ENCODE data around the gene LRMDA. TPM values are rescaled to one million over a fixed set of nuclear protein-coding genes. Genes with fewer than 3 reads are reported as not detected.
A peak's percentile ranks its signal among the peaks of the same experiment; 100 is the strongest.

Gene LRMDA
- total RNA-seq, 1 experiment from 2014 or later: 1.2 TPM

DNA sequence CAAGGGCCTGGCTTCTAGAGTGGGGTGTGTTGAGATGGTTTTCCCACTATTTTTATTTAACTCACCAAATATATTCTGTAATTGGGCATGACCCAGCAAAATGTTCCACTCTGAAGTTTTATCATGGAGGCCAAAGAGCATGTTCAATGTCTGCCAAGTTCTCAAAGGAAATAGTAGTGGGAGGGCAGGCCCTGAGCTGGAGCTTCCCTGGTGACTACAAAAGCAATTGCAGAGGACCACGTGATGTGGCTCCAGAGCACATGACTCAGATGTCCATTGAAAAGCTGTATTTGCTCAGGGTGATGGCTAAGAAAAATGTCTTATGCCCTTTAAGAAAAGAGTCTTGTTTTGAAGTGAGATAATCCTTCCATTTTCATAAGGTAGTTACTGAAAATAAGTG lies 1024.8 kb downstream of the LRMDA start:
- no peaks in the 10 kb centered on the region for H3K9me2 ChIP-seq (replicated peaks; ENCODE audit: low read length)
- ChIA-PET POLR2A (ENCODE audit: unreplicated experiment) (interaction anchor here (0.7 kb wide), 1 partner anchor 12 kb away, joined by 3 read pairs; no protein-coding TSS in a partner anchor), CTCF (no interaction called here)
- H3K27ac ChIP-seq (ENCODE audit: low read length): no peak overlapping the region
- peak; percentile 57; the same call in 1 of the 2 replicates for ATAC-seq
- no peaks in the 10 kb centered on the region for H3K36me3 ChIP-seq (ENCODE audit: low read depth, low read length)
- TF ChIP-seq, protein P1, sequence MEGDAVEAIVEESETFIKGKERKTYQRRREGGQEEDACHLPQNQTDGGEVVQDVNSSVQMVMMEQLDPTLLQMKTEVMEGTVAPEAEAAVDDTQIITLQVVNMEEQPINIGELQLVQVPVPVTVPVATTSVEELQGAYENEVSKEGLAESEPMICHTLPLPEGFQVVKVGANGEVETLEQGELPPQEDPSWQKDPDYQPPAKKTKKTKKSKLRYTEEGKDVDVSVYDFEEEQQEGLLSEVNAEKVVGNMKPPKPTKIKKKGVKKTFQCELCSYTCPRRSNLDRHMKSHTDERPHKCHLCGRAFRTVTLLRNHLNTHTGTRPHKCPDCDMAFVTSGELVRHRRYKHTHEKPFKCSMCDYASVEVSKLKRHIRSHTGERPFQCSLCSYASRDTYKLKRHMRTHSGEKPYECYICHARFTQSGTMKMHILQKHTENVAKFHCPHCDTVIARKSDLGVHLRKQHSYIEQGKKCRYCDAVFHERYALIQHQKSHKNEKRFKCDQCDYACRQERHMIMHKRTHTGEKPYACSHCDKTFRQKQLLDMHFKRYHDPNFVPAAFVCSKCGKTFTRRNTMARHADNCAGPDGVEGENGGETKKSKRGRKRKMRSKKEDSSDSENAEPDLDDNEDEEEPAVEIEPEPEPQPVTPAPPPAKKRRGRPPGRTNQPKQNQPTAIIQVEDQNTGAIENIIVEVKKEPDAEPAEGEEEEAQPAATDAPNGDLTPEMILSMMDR (conservative IDR thresholded peaks at IDR 0.05; ENCODE audit: low read depth, low read length): no peak
- TF ChIP-seq EZH2 (IDR thresholded peaks at IDR 0.05; ENCODE audit: low read length, unreplicated experiment) (no peak), EZH2phosphoT487 (IDR thresholded peaks at IDR 0.05; ENCODE audit: borderline replicate concordance, low read length) (no peak)
- 0 out of 2 replicates have a peak overlapping the region, but pooled peaks have one; percentile 2 for H2AFZ ChIP-seq (ENCODE audit: low read length)
- no peaks in the 10 kb centered on the region for H3K4me1 ChIP-seq (ENCODE audit: insufficient read depth, low read length)
- H3K9ac ChIP-seq (ENCODE audit: low read length): no peak overlapping the region
- H3K27me3 ChIP-seq (ENCODE audit: low read length): peaks cover 48% of the 10 kb centered on the region
- no peaks in the 10 kb centered on the region for H3K9me3 ChIP-seq (ENCODE audit: low read length)
- H3F3A ChIP-seq (ENCODE audit: low read length, unreplicated experiment): no peaks in the 10 kb centered on the region
- no peaks in the 10 kb centered on the region for H4K20me1 ChIP-seq (ENCODE audit: low read length)
- peak; percentile 69 for DNase-seq
- H3K4me2 ChIP-seq (ENCODE audit: low read length): no peak overlapping the region
- intact Hi-C loops (cut with micrococcal nuclease): no loop called here
- H3K79me2 ChIP-seq (ENCODE audit: low read length): no peaks in the 10 kb centered on the region
- BruUV-seq (replicated peaks): no TSS peak
- no peak overlapping the region for H3K4me3 ChIP-seq (ENCODE audit: low read length)

GRCh38 chr10:76459016-76459730 lies 1027.7 kb downstream of the LRMDA start:
- Histone ChIP-seq H3K9me3 (ENCODE audit: low read length) (no peaks in the 10 kb centered on the region), H3K9ac (ENCODE audit: low read length) (no peak overlapping the region), H3K36me3 (ENCODE audit: low read depth, low read length) (no peaks in the 10 kb centered on the region), H3K27me3 (ENCODE audit: low read length) (peaks cover 55% of the 10 kb centered on the region), H4K20me1 (ENCODE audit: low read length) (no peaks in the 10 kb centered on the region), H3F3A (ENCODE audit: low read length, unreplicated experiment) (no peaks in the 10 kb centered on the region), H3K79me2 (ENCODE audit: low read length) (no peaks in the 10 kb centered on the region), H3K4me2 (ENCODE audit: low read length) (no peak overlapping the region), H2AFZ (ENCODE audit: low read length) (no peak overlapping the region), H3K4me3 (ENCODE audit: low read length) (no peak overlapping the region), H3K9me2 (replicated peaks; ENCODE audit: low read length) (no peaks in the 10 kb centered on the region), H3K27ac (ENCODE audit: low read length) (no peak overlapping the region), H3K4me1 (ENCODE audit: insufficient read depth, low read length) (no peaks in the 10 kb centered on the region)
- ChIA-PET POLR2A (ENCODE audit: unreplicated experiment) (no interaction called here), CTCF (no interaction called here)
- intact Hi-C loops (cut with micrococcal nuclease): no loop called here
- TF ChIP-seq, protein P1 (conservative IDR thresholded peaks at IDR 0.05; ENCODE audit: low read depth, low read length): no peak
- no peak for TF ChIP-seq EZH2phosphoT487 (IDR thresholded peaks at IDR 0.05; ENCODE audit: borderline replicate concordance, low read length)
- no peak for ATAC-seq
- no TSS peak for BruUV-seq (replicated peaks)
- no peak for DNase-seq

DNA sequence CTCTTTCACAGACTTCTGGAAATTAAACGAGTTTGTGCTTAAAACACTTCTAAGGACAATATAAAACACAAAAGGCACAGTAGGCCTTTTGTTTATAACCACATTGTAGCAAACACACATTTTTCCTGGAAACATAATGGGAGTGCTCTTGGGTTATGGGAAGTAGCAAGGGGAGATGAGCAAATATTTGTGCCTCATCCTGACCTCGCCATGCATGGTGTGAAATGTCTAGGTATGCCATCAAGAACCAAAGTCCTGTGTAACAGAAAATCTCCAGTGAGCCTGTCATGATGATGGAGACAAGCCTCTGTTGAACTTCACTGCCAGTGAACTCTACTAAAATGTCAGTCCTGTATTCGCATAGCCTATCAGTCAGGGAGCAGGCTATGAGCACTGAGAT lies 1029.6 kb downstream of the LRMDA start:
- no TSS peak for BruUV-seq (replicated peaks)
- Histone ChIP-seq H3K27me3 (ENCODE audit: low read length) (peaks cover 73% of the 10 kb centered on the region), H3K4me1 (ENCODE audit: insufficient read depth, low read length) (no peaks in the 10 kb centered on the region), H3K9me3 (ENCODE audit: low read length) (no peaks in the 10 kb centered on the region), H3K79me2 (ENCODE audit: low read length) (no peaks in the 10 kb centered on the region), H2AFZ (ENCODE audit: low read length) (no peak overlapping the region), H3K9ac (ENCODE audit: low read length) (no peak overlapping the region), H3K4me2 (ENCODE audit: low read length) (no peak overlapping the region), H3K9me2 (replicated peaks; ENCODE audit: low read length) (no peaks in the 10 kb centered on the region), H4K20me1 (ENCODE audit: low read length) (no peaks in the 10 kb centered on the region), H3K36me3 (ENCODE audit: low read depth, low read length) (no peaks in the 10 kb centered on the region), H3K4me3 (ENCODE audit: low read length) (no peak overlapping the region), H3K27ac (ENCODE audit: low read length) (no peak overlapping the region), H3F3A (ENCODE audit: low read length, unreplicated experiment) (no peaks in the 10 kb centered on the region)
- CTCF ChIA-PET: no interaction called here
- DNase-seq: no peak
- TF ChIP-seq EZH2phosphoT487 (IDR thresholded peaks at IDR 0.05; ENCODE audit: borderline replicate concordance, low read length): no peak
- TF ChIP-seq, protein P1 (conservative IDR thresholded peaks at IDR 0.05; ENCODE audit: low read depth, low read length): no peak
- TF ChIP-seq EZH2 (IDR thresholded peaks at IDR 0.05; ENCODE audit: low read length, unreplicated experiment): no peak
- POLR2A ChIA-PET (ENCODE audit: unreplicated experiment): no interaction called here
- intact Hi-C loops (cut with micrococcal nuclease): no loop called here
- no peak for ATAC-seq
